Skin of body (tissue), 2 donors: ENCODE data around the gene MINDY4B. TPM values are rescaled to one million over a fixed set of nuclear protein-coding genes. Genes with fewer than 3 reads are reported as not detected.
"Not testable (repeated sequence)": the region's sequence is repeated elsewhere in the genome, so short reads cannot be mapped to it uniquely, and the experiment has no call there.

Experiments
- DNase-seq: peaks from one replicate; lab custom pipeline; 2025; lab: John Stamatoyannopoulos, UW
- total RNA-seq: library from RNA; depleted of rRNA; stranded (reverse); fragments of >200 nt; gene quantifications from one replicate; pipeline ENCODE4 v1.2.3, GENCODE V29; 2014

MINDY4B gene
- total RNA-seq, 1 donor from 2014 or later = not detected

DNA sequence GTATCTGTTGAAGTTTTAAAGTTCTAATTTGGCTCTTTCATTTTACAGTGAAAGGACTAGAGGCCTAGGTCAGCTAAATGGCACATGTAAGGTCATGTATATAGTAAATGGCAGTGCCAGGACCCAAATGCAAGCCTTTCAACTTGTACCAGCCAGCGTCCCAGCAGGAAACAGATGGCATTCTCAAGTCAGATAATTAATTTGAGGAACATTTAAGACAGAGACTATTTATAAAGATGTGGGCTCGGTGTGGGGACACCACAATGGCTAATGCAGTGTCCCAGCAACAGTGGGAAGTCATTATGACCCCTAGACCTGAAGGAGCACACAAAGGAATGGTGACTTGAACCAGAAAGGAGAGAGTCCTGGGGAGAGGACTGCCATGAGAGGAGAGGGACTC, 6.1 kb downstream of the MINDY4B start:
- DNase-seq = no peak

GRCh38 chr3:150898046-150898754, 7.0 kb downstream of the MINDY4B start:
- DNase-seq = no peak

DNA sequence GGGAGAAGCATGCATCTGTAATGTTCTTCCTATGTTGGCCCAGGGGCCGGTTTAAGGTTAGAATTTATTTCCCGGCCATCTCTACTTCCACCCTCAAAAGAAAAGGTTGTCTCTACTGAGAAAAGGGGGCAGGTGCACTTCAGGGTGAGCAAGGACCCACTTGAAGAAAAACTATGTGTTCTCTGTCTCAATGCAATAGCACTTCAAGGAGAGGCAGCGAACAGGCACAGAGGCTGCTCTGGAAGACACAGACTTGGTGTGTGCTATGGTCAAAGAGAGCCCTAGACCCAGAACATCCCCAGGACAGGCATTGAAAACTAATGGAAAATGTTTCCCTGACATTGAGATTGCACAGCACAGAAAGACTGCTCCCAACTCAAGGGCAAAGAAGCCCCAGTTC, 7.6 kb downstream of the MINDY4B start:
- no peak for DNase-seq

DNA sequence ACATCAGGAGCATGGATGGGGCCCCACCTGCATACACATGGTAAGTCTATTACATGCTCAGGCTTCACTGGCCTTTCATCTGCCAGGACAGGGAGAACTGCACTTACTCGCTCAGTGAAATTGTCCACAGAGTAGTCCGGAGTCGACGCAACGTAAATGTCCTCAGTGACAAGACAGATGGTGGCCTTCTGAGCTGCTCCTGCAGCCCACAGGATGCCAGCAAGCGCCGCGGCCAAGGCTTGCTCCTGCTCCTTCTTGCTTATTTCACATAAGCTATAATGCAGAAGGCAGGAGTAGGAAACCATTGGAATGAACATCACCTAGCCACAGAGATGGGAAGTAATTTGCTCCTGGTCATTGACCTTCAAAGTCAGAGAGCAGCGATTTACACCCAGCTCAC, 14.4 kb downstream of the MINDY4B start:
- DNase-seq = no peak

DNA sequence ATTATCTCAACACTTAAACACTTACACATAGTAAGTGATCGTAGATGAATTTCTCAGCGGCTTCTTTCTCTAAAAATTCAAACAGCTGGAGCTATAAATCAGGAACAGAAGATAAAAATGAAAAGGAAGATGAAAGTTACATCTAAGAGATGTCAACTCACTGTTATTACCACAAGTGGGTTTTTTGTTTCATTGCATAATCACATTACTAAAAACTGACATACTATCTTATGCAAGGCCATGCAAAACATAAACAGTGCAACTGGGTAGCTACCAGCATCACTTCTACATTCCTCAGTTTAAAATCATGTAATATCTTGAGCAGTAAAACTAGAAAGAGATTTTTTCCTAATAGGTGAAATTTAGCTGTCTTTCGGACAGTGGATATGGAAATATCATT, 14.9 kb downstream of the MINDY4B start:
- DNase-seq = no peak

DNA sequence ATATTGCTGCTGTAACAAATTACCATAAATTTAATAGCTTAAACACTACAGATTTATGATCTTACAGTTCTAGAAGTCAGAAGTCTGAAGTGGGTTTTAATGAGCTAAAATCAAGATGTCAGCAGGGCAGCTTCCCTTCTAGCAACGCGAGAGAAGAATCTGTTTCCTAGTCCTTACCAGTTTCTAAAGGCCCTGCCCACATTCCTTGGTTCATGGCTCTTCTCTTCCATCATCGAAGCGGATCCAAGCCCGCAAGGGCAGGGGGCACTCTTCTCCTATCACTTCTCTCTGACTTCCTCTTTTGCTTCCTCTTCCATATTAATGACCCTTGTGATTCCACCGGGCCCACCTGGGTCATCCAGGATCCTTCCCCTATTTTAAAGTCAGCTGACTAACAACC, 16.1 kb downstream of the MINDY4B start:
- no peak for DNase-seq

DNA sequence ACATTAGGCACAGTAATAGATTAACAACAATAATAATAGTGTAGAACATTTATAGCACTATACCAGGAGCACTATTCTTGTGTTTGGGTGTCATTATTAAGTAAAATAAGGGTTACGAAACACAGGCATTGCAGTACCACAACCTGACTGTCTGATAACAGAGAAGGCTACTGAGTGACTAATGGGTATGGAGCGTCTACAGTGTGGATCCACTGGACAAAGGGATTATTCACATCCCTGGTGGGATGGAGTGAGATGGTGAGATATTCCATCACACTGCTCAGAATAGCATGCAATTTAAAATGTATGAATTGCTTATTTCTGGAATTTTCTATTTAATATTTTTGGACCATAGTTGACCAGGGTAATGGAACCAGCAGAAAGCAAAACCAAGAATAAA, 18.2 kb downstream of the MINDY4B start:
- DNase-seq = no peak

DNA sequence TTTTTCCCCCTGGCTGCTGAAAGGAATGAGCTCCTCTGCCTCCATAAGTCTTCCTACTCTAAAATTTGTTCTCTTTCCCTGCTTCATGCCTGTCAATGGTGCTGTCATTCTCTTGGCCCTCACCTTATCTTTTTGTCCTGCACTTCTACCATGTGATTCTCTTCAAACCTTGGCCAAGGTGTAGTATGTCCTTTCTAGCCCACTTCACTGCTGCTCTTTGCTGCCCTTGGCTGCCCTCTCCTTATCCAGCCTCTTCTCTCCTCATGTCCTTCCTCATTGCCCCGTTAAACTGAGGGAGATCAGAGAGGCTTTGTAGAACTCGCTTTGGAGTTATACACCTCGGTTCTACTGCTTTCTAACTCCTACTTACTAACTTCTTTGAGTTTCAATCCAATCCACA, 19.7 kb downstream of the MINDY4B start:
- no peak for DNase-seq

DNA sequence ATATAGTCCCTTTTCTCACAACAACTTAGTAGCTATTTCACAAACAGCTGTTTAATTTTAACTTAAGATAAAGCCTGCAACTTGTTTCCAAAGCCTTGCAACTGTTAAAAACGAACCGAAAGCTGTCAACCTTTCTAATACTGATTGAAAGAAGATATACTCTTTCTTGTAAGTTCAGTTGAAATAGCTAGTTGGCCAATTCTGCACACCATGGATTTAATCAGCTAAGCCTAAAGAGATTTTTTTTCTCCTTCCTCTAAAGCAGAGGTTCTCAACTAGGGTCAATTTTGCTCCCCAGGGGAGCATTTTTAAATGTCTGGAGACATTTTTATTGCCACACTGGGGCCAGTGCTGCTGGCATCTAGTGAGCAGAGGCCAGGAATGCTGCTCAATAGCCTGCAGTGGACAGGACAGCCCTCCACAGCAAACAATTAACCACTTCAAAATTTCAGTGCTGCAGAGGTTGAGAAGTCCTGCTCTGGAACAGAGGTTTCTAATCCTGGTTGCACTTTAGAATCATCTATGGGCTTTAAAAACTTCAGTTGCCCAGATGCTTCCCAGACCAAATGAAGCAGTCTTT, 26.2 kb downstream of the MINDY4B start:
- no peak for DNase-seq

GRCh38 chr3:150878290-150878689, 26.9 kb downstream of the MINDY4B start:
- no peak for DNase-seq

DNA sequence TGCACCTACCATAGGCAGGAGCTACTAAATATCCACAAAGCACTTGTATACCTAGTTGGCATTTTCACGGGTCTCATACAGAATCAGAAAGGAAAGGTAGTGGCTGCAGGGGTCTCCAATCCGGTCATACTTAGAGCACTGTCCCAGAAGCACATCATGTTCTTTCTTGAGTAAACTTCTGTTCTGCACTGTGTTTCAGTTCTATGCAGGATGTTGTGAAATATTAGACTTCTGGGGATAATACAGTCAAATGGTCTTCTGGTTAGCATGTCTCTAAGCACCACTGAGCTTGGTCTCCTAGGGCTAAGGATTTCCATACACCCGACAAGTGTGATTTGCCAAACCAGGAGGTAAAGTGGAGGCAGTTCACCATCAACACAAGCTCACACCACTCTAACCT, 27.9 kb downstream of the MINDY4B start:
- no peak for DNase-seq

- DNase-seq = no peak
Measured at GRCh38 chr3:150876611-150877265, 28.5 kb downstream of the MINDY4B start.

GRCh38 chr3:150875548-150875947, 29.7 kb downstream of the MINDY4B start:
- DNase-seq = no peak

DNA sequence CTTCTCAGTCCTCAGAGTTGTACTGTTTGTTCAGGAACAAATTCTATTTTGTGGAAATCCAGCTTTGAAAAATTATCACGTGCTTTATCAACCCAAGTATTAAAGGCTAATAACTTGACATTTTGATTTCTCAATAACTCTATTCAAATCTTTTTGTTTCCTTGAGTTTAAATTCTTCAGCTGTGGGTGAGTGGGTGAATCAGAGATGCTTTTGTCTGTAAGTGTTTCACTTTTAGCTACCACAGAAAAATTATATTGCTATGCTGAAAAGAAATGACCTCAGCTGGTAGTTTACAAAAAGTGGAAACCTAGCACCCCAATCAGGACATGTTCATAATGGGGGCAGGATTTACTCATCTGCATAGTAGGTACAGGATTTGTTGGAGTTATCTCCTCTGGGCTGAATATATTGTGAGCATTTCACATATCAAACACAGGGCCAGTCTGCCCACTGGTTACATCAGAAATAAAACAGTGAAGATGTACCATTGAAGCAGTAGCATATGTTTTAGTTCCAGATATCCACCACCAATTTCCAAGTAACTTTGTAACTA, 30.5 kb downstream of the MINDY4B start:
- DNase-seq = no peak

- DNase-seq = no peak
Measured at GRCh38 chr3:150871192-150871591, 34.0 kb downstream of the MINDY4B start.

GRCh38 chr3:150870406-150870805, 34.8 kb downstream of the MINDY4B start:
- DNase-seq = no peak

- no peak for DNase-seq
Measured at GRCh38 chr3:150868282-150868681, 37.0 kb downstream of the MINDY4B start.

DNA sequence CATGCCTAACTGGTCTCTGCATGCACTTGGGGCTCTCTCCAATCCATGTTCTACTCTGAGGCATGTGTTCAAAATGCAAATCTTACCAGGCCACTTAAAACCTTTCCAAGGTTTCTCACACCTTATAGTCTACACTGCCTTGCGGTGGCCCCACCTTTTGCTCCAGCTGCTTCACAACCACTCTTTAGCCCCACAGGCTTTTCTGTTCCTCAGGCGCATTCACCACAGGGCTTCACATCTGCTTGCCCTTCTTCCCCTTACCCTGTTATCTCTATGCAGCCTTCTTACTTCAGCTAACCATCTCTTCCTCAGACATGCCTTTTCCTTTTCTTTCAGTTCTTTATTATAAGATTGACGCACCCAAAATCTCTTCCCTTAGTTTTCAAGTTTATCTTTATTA, 37.8 kb downstream of the MINDY4B start:
- no peak for DNase-seq

GRCh38 chr3:150863921-150864320, 41.3 kb downstream of the MINDY4B start:
- DNase-seq = not testable (repeated sequence)

DNA sequence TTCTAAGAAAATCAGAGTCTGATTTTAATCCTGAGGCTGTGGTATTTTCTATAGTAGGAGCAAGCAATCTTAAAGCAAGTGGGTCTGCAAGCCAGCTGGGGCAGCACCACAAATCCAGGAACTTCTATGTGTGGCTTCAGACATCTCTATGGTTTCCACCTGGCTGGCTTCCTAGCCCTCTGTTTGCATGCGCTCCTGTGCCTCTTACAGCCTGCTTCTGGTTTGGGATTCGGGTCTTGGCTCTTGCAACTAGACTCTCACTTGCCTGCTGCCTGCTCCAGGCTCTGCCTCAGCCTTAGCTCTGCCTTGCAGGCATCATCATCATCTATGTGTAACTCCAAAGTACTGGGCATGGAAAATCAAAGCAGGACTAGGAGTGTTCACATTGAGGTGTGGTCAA, 43.4 kb downstream of the MINDY4B start:
- no peak for DNase-seq

DNA sequence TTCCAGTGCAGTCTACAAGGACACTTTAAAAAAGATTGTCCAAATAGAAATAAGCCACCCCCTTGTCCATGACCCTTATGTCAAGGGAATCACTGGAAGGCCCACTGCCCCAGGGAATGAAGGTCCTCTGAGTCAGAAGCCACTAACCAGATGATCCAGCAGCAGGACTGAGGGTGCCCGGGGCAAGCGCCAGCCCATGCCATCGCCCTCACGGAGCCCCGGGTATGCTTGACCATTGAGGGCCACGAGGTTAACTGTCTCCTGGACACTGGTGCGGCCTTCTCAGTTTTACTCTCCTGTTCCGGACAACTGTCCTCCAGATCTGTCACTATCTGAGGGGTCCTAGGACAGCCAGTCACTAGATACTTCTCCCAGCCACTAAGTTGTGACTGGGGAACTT, 47.3 kb downstream of the MINDY4B start:
- DNase-seq = not testable (repeated sequence)

GRCh38 chr3:150850191-150850590, 55.0 kb downstream of the MINDY4B start:
- no peak for DNase-seq

- DNase-seq = no peak
Measured at GRCh38 chr3:150848864-150849263, 56.4 kb downstream of the MINDY4B start.
